H1 (cell line): ENCODE measurements around the gene NEO1. TPM values are rescaled to one million over a fixed set of nuclear protein-coding genes. Genes with fewer than 3 reads are reported as not detected.

Source experiments
- CTCF ChIA-PET: fragments of 300-600 bp; sonication (Branson Sonifier 250); formaldehyde crosslinking; loops from one replicate; lab custom pipeline; 2021; ENCODE audit not compliant: partially characterized antibody; lab: Charles Lee
- POLR2A ChIA-PET: fragments of 300-600 bp; sonication (Branson Sonifier 250); formaldehyde crosslinking; loops from one replicate; lab custom pipeline; 2021; ENCODE audit warnings: inconsistent platforms; ENCODE audit not compliant: partially characterized antibody; lab: Charles Lee
- DNase-seq, 2 experiments: peaks; one replicate each; pipeline versions ENCODE4 v3.0.0 to v3.0.0-alpha.2; 2010 to 2022; ENCODE audit warnings: low spot score in 2 of 2, low read depth in 1 of 2, mixed read lengths in 1 of 2
- FAIRE-seq: peaks from 2 replicates; lab custom pipeline; 2011; peaks lifted over from hg19 to GRCh38; lab: Jason Lieb, UNC
- H2AFZ ChIP-seq: 2 replicates; pipeline ENCODE4 v1.8.1; 2012; ENCODE audit warnings: low read length, inconsistent platforms
- H2AK5ac ChIP-seq: 2 replicates; pipeline ENCODE4 v1.6.1; 2013; ENCODE audit warnings: low read depth, low read length
- H2BK120ac ChIP-seq: replicated peaks from 2 replicates; pipeline ENCODE3; 2013; ENCODE audit warnings: low read depth, low read length, inconsistent platforms
- H2BK12ac ChIP-seq: 2 replicates; pipeline ENCODE4 v1.6.1; 2013; ENCODE audit warnings: low read depth, low read length
- H2BK15ac ChIP-seq: 2 replicates; pipeline ENCODE4 v1.6.1; 2013; ENCODE audit warnings: low read length
- H2BK20ac ChIP-seq: 2 replicates; pipeline ENCODE4 v1.6.1; 2013; ENCODE audit warnings: low read length
- H2BK5ac ChIP-seq: 2 replicates; pipeline ENCODE4 v1.6.1; 2013; ENCODE audit warnings: low read depth, low read length
- H3K14ac ChIP-seq: 2 replicates; pipeline ENCODE4 v1.6.1; 2013; ENCODE audit warnings: inconsistent platforms; ENCODE audit not compliant: insufficient read length
- H3K18ac ChIP-seq: 2 replicates; pipeline ENCODE4 v1.6.1; 2013; ENCODE audit warnings: low read length; ENCODE audit errors: extremely low read depth
- H3K23ac ChIP-seq: 2 replicates; pipeline ENCODE4 v1.6.1; 2013; ENCODE audit warnings: inconsistent platforms; ENCODE audit not compliant: insufficient read length
- H3K23me2 ChIP-seq: 2 replicates; pipeline ENCODE4 v1.6.1; 2013; ENCODE audit warnings: low read depth, low read length
- H3K27ac ChIP-seq: 2 replicates; pipeline ENCODE4 v1.6.1; 2011; ENCODE audit warnings: low read depth, low read length, inconsistent platforms
- H3K27me3 ChIP-seq, 4 experiments: replicated peaks in 1 of 4; 1 replicate in 1 of 4; 2 replicates in 3 of 4; pipeline versions ENCODE4 v1.6.1 to v1.8.1; 2011 to 2013; ENCODE audit warnings: low read length in 3 of 4, mild to moderate bottlenecking in 3 of 4, inconsistent platforms in 2 of 4, mixed read lengths in 2 of 4, moderate library complexity in 1 of 4; ENCODE audit not compliant: control insufficient read depth in 3 of 4, insufficient read depth in 3 of 4; ENCODE audit errors: extremely low read depth in 1 of 4
- H3K36me3 ChIP-seq, 4 experiments: 2 replicates each; pipeline versions ENCODE4 v1.6.1 to v1.8.1; 2011 to 2013; ENCODE audit warnings: mild to moderate bottlenecking in 4 of 4, low read length in 3 of 4, moderate library complexity in 2 of 4, control low read depth in 1 of 4, inconsistent platforms in 1 of 4; ENCODE audit not compliant: insufficient read depth in 4 of 4, control insufficient read depth in 2 of 4
- H3K4ac ChIP-seq: replicated peaks from 2 replicates; pipeline ENCODE3; 2013; ENCODE audit warnings: low read length, low read depth, mixed read lengths, inconsistent platforms; ENCODE audit not compliant: insufficient read length
- H3K4me1 ChIP-seq, 4 experiments: replicated peaks in 1 of 4; 1 replicate in 1 of 4; 2 replicates in 3 of 4; pipeline versions ENCODE4 v1.6.1 to v1.8.1; 2011 to 2013; ENCODE audit warnings: low read length in 3 of 4, inconsistent platforms in 2 of 4, mixed read lengths in 1 of 4; ENCODE audit not compliant: insufficient read depth in 4 of 4, control insufficient read depth in 3 of 4
- H3K4me2 ChIP-seq, 2 experiments: 2 replicates each; pipeline versions ENCODE4 v1.6.1 to v1.8.1; 2011 to 2013; ENCODE audit warnings: low read depth in 2 of 2, low read length in 2 of 2, control low read depth in 1 of 2, inconsistent platforms in 1 of 2, mild to moderate bottlenecking in 1 of 2; ENCODE audit not compliant: insufficient read depth in 1 of 2
- H3K4me3 ChIP-seq, 4 experiments: fragments of 200-600, 300-600 bp in 1 of 4; sonication (generic), shearing (Covaris generic), sonication (Bioruptor Twin) in 1 of 4; 2 replicates each; pipeline versions ENCODE4 v1.5.1 to v1.8.1; 2011 to 2016; ENCODE audit warnings: low read length in 4 of 4, low read depth in 3 of 4, control low read depth in 2 of 4, inconsistent platforms in 2 of 4, mild to moderate bottlenecking in 2 of 4, mixed read lengths in 1 of 4, moderate library complexity in 1 of 4; ENCODE audit not compliant: insufficient read depth in 2 of 4; ENCODE audit errors: extremely low read depth in 1 of 4
- H3K56ac ChIP-seq: replicated peaks from 2 replicates; pipeline ENCODE3; 2013; ENCODE audit warnings: low read depth, mild to moderate bottlenecking, mixed read lengths, low read length, inconsistent platforms; ENCODE audit not compliant: insufficient read length
- H3K79me1 ChIP-seq: 2 replicates; pipeline ENCODE4 v1.6.1; 2013; ENCODE audit warnings: low read depth, low read length, control low read depth
- H3K79me2 ChIP-seq, 2 experiments: 2 replicates each; pipeline versions ENCODE4 v1.6.1 to v1.8.1; 2012 to 2013; ENCODE audit warnings: low read length in 2 of 2, mild to moderate bottlenecking in 2 of 2, inconsistent platforms in 1 of 2; ENCODE audit not compliant: insufficient read depth in 2 of 2, control insufficient read depth in 1 of 2
- H3K9ac ChIP-seq, 4 experiments: replicated peaks in 1 of 4; 1 replicate in 1 of 4; 2 replicates in 3 of 4; pipeline versions ENCODE4 v1.6.1 to v1.8.1; 2011 to 2013; ENCODE audit warnings: low read depth in 3 of 4, low read length in 3 of 4, control low read depth in 2 of 4, mild to moderate bottlenecking in 2 of 4, moderate library complexity in 2 of 4, inconsistent platforms in 1 of 4; ENCODE audit errors: extremely low read depth in 1 of 4
- H3K9me3 ChIP-seq, 2 experiments: 2 replicates each; pipeline versions ENCODE4 v1.6.1 to v1.8.1; 2012 to 2013; ENCODE audit warnings: mild to moderate bottlenecking in 2 of 2, moderate library complexity in 2 of 2, control low read depth in 1 of 2, inconsistent platforms in 1 of 2, low read depth in 1 of 2, low read length in 1 of 2, mixed read lengths in 1 of 2; ENCODE audit not compliant: insufficient read depth in 2 of 2
- H4K20me1 ChIP-seq, 2 experiments: replicated peaks in 1 of 2; 2 replicates each; pipeline versions ENCODE3 to v1.8.1; 2011 to 2013; ENCODE audit warnings: inconsistent platforms in 2 of 2, low read length in 2 of 2, mild to moderate bottlenecking in 1 of 2; ENCODE audit not compliant: insufficient read depth in 2 of 2, control insufficient read depth in 1 of 2
- H4K5ac ChIP-seq: 2 replicates; pipeline ENCODE4 v1.6.1; 2013; ENCODE audit warnings: low read length, low read depth, mixed read lengths, inconsistent platforms; ENCODE audit not compliant: insufficient read length
- H4K8ac ChIP-seq: 2 replicates; pipeline ENCODE4 v1.8.0; 2013; ENCODE audit warnings: mild to moderate bottlenecking, moderate library complexity, low read length, inconsistent platforms; ENCODE audit not compliant: insufficient read depth; ENCODE audit errors: extremely low read depth
- H4K91ac ChIP-seq: replicated peaks from 2 replicates; pipeline ENCODE3; 2013; ENCODE audit warnings: low read length, mixed read lengths, inconsistent platforms; ENCODE audit not compliant: insufficient read length
- CBX8 ChIP-seq: fragments of 300-800, 300-1000 bp; sonication (generic); IDR thresholded peaks from 2 replicates; pipeline ENCODE4 v1.7.1; 2016; ENCODE audit warnings: low read depth, low read length, borderline replicate concordance
- FOSL1 ChIP-seq: IDR thresholded peaks from 2 replicates; pipeline ENCODE4 v1.6.1; 2011; ENCODE audit warnings: mild to moderate bottlenecking, low read depth, low read length, moderate library complexity; ENCODE audit not compliant: insufficient read depth
- GABPA ChIP-seq: IDR thresholded peaks from 2 replicates; pipeline ENCODE4 v1.6.1; 2011; ENCODE audit warnings: mild to moderate bottlenecking, low read length, moderate library complexity, borderline replicate concordance; ENCODE audit not compliant: insufficient read depth
- RNF2 ChIP-seq: fragments of 200-900, 300-1000 bp; sonication (generic); IDR thresholded peaks from 2 replicates; pipeline ENCODE4 v1.7.1; 2016; ENCODE audit warnings: borderline replicate concordance, low read depth, mild to moderate bottlenecking, antibody characterized with exemption, low read length; ENCODE audit not compliant: poor library complexity, severe bottlenecking; ENCODE audit errors: missing control alignments
- RXRA ChIP-seq: IDR thresholded peaks from 2 replicates; pipeline ENCODE4 v1.6.1; 2011; ENCODE audit warnings: low read depth, mild to moderate bottlenecking, low read length, moderate library complexity; ENCODE audit not compliant: insufficient read depth
- SIX5 ChIP-seq: IDR thresholded peaks from 2 replicates; pipeline ENCODE4 v1.6.1; 2011; ENCODE audit warnings: mild to moderate bottlenecking, low read depth, low read length
- SP1 ChIP-seq: IDR thresholded peaks from 2 replicates; pipeline ENCODE4 v1.6.1; 2011; ENCODE audit warnings: low read depth, low read length
- SP2 ChIP-seq: IDR thresholded peaks from 2 replicates; pipeline ENCODE4 v1.6.1; 2012; ENCODE audit warnings: mild to moderate bottlenecking, low read length, inconsistent platforms
- SUZ12 ChIP-seq: fragments of 200-600 bp; sonication (generic); IDR thresholded peaks from 2 replicates; pipeline ENCODE4 v1.6.1; 2012; ENCODE audit warnings: mild to moderate bottlenecking, inconsistent platforms, low read length, moderate library complexity, mixed read lengths
- TCF12 ChIP-seq: IDR thresholded peaks from 2 replicates; pipeline ENCODE4 v1.6.1; 2011; ENCODE audit warnings: low read depth, mild to moderate bottlenecking, low read length
- ZNF274 ChIP-seq: IDR thresholded peaks from 2 replicates; pipeline ENCODE4 v1.7.0; 2012; ENCODE audit warnings: low read length, borderline replicate concordance; ENCODE audit errors: extremely low read depth
- WGBS, 2 experiments: shearing (Covaris generic) in 1 of 2; methylation state at CpG; one replicate each; pipeline versions ENCODE4 v1.1.6 to v1.1.7; 2013 to 2015; ENCODE audit warnings: low lambda C conversion rate in 2 of 2, mixed read lengths in 2 of 2, inconsistent platforms in 1 of 2, low coverage in 1 of 2, missing lambda C conversion rate in 1 of 2; ENCODE audit not compliant: insufficient replicate concordance in 2 of 2, insufficient coverage in 1 of 2, insufficient read length in 1 of 2; ENCODE audit errors: extremely low coverage in 1 of 2, missing lambda C conversion rate in 1 of 2; 5-methylcytosine and 5-hydroxymethylcytosine counted together
- polyA plus RNA-seq, 7 experiments: library from polyadenylated mRNA; depleted of rRNA in 3 of 7; stranded (reverse) in 5 of 7; unstranded in 2 of 7; fragments of >200 nt in 5 of 7; fragments of 200-250 nt in 2 of 7; gene quantifications; 1 replicate in 5 of 7; 2 replicates in 1 of 7; 4 replicates in 1 of 7; pipeline versions ENCODE4 v1.2.1 to v1.2.3, GENCODE V29; 2011 to 2013; ENCODE audit warnings: missing spikeins in 2 of 7, mixed read lengths in 2 of 7
- total RNA-seq: library from RNA; stranded (reverse); fragmentation: NEBNext Ultra II Directional; extraction: Animal tissue kit (Norgen Biotek cat#: 25700); gene quantifications from 2 replicates; pipeline ENCODE4 v1.2.1, GENCODE V29; 2021

NEO1 gene
- total and polyA plus RNA-seq, 2 of the 8 experiments (the other 6 are each of a cell fraction or from before 2014, with no cell fraction given) = 36.0 to 51.0 TPM

DNA sequence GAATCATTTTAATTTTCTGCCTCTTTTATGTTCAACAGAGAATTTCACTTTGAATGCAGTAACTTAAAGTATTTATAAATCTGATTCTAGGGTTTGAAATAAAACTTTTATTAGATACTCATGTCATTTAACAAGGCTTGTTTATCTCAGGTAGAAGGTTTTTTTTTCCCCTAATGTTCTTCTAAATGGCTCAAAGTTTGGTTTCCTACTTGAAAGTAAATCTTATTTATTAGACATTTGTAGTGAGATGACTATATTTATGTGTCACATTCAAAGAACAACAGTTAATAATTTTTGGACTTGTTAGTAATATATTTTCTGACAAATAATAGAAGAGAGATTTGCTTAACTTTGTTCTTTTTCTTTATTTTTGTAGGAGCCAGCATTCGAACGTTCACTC is 63.9 kb downstream of the NEO1 start:
- 0 out of 4 replicates have a peak, but pooled peaks cover 0 to 6% of the 10 kb centered on the region in 2 experiments for H3K79me2 ChIP-seq
- ChIA-PET CTCF (interaction anchor here (0.6 to 1.0 kb wide), 2 partner anchors 11 to 128 kb away, joined by 3 to 4 read pairs; no protein-coding TSS in a partner anchor), POLR2A (no interaction called here)
- H3K79me1 ChIP-seq = no peaks in the 10 kb centered on the region
- no peak overlapping the region for H2AFZ ChIP-seq
- peaks cover 0 to 3% (median 1%) of the 10 kb centered on the region in 4 experiments; a peak in 2 of 7 replicates for H3K4me1 ChIP-seq
- H2BK5ac ChIP-seq = no peak overlapping the region
- H4K20me1 ChIP-seq = no peaks in the 10 kb centered on the region
- H3K4ac ChIP-seq = no peak overlapping the region
- H3K23ac ChIP-seq = no peak overlapping the region
- no peak overlapping the region for H2AK5ac ChIP-seq
- no peak overlapping the region for H2BK15ac ChIP-seq
- H4K91ac ChIP-seq = no peak overlapping the region
- FAIRE-seq = no peak
- H4K5ac ChIP-seq = no peak overlapping the region
- H2BK12ac ChIP-seq = no peak overlapping the region
- H2BK20ac ChIP-seq = no peak overlapping the region
- no peak overlapping the region for H3K56ac ChIP-seq
- no peak overlapping the region for H3K4me2 ChIP-seq
- no peak overlapping the region for H3K4me3 ChIP-seq
- 95% methylated on average over 2 of the region's 2 CpGs; no CpG with 5 or more reads in 1 of the 2 experiments for WGBS, 2 experiments
- H2BK120ac ChIP-seq = no peak overlapping the region
- H3K18ac ChIP-seq = no peak overlapping the region
- no peak overlapping the region for H4K8ac ChIP-seq
- H3K14ac ChIP-seq = no peak overlapping the region
- no peak overlapping the region for H3K9ac ChIP-seq
- DNase-seq = no peak
- no peaks in the 10 kb centered on the region for H3K23me2 ChIP-seq
- no peak overlapping the region for H3K27ac ChIP-seq
- H3K36me3 ChIP-seq = no peaks in the 10 kb centered on the region; a peak in 1 of 8 replicates
- no peaks in the 10 kb centered on the region for H3K27me3 ChIP-seq
- no peaks in the 10 kb centered on the region for H3K9me3 ChIP-seq
- TF ChIP-seq SIX5 (no peak), TCF12 (no peak), ZNF274 (no peak), GABPA (no peak), CBX8 (no peak), SP2 (no peak), RXRA (no peak), FOSL1 (no peak), RNF2 (no peak), SP1 (no peak), SUZ12 (no peak)
